Tibial nerve (tissue), 4 donors: ENCODE measurements around the gene MCU. TPM values are rescaled to one million over a fixed set of nuclear protein-coding genes. Genes with fewer than 3 reads are reported as not detected.
"Not testable (repeated sequence)": the region's sequence is repeated elsewhere in the genome, so short reads cannot be mapped to it uniquely, and the experiment has no call there.

Source experiments
- DNase-seq, 2 donors: peaks; one replicate each; pipeline ENCODE4 v3.0.0-alpha.2; 2019; ENCODE audit warnings: low spot score in 2 of 2
- H3K27ac ChIP-seq, 4 donors: fragments of 200-600 bp; sonication (generic) in 3 of 4; one replicate each; pipeline ENCODE4 v1.5.1; 2017 to 2019; ENCODE audit warnings: mild to moderate bottlenecking in 1 of 4
- H3K27me3 ChIP-seq, 2 donors: fragments of 200-600 bp; sonication (generic) in 1 of 2; one replicate each; pipeline versions ENCODE4 v1.5.1 to v1.6.0; 2017 to 2019
- H3K36me3 ChIP-seq, 3 donors: fragments of 200-600 bp; sonication (generic); one replicate each; pipeline ENCODE4 v1.5.1; 2018 to 2019
- H3K4me1 ChIP-seq, 4 donors: fragments of 200-600 bp; sonication (generic) in 3 of 4; one replicate each; pipeline ENCODE4 v1.5.1; 2017 to 2019
- H3K4me3 ChIP-seq, 4 donors: fragments of 200-600 bp; sonication (generic) in 3 of 4; one replicate each; pipeline ENCODE4 v1.5.1; 2017 to 2019; ENCODE audit warnings: mild to moderate bottlenecking in 1 of 4, moderate library complexity in 1 of 4
- H3K9me3 ChIP-seq, 4 donors: fragments of 200-600 bp; sonication (generic) in 3 of 4; one replicate each; pipeline ENCODE4 v1.5.1; 2017 to 2019
- EP300 ChIP-seq, 2 donors: sonication (generic); formaldehyde crosslinking; IDR thresholded peaks; one replicate each; pipeline ENCODE4 v1.6.1; 2017; ENCODE audit warnings: antibody characterized with exemption in 2 of 2, mild to moderate bottlenecking in 1 of 2
- POLR2A ChIP-seq, 2 donors: fragments of 450-650 bp; IDR thresholded peaks; one replicate each; pipeline ENCODE4 v1.6.1; 2017; ENCODE audit warnings: antibody characterized with exemption in 2 of 2, mild to moderate bottlenecking in 2 of 2, moderate library complexity in 2 of 2
- whole genome bisulfite sequencing, 2 donors: methylation state at CpG; one replicate each; pipeline ENCODE4 v1.1.5; 2018; 5-methylcytosine and 5-hydroxymethylcytosine counted together
- total RNA-seq, 4 donors: library from RNA; depleted of rRNA; stranded (reverse); fragments of >200 nt; gene quantifications; one replicate each; pipeline ENCODE4 v1.1.0, GENCODE V29; 2016
- TF ChIP-seq, protein P1 (sequence below), 5 experiments: fragments of 200-600 bp in 3 of 5; fragments of 450-650 bp in 2 of 5; sonication (generic) in 3 of 5; IDR thresholded peaks; one replicate each; pipeline ENCODE4 v1.5.1; 2016 to 2019; ENCODE audit warnings: antibody characterized with exemption in 5 of 5, mild to moderate bottlenecking in 3 of 5, moderate library complexity in 2 of 5

The MCU gene
- total RNA-seq, 4 donors from 2014 or later: 6.7 to 16.4 (median 14.2) TPM

- Histone ChIP-seq H3K27ac (no peak overlapping the region), H3K27me3 (no peaks in the 10 kb centered on the region), H3K36me3 (no peaks in the 10 kb centered on the region), H3K4me1 (no peaks in the 10 kb centered on the region), H3K4me3 (no peak overlapping the region), H3K9me3 (no peaks in the 10 kb centered on the region)
- DNase-seq: no peak
- TF ChIP-seq POLR2A (IDR thresholded peaks at IDR 0.05): no peak
- TF ChIP-seq, protein P1, sequence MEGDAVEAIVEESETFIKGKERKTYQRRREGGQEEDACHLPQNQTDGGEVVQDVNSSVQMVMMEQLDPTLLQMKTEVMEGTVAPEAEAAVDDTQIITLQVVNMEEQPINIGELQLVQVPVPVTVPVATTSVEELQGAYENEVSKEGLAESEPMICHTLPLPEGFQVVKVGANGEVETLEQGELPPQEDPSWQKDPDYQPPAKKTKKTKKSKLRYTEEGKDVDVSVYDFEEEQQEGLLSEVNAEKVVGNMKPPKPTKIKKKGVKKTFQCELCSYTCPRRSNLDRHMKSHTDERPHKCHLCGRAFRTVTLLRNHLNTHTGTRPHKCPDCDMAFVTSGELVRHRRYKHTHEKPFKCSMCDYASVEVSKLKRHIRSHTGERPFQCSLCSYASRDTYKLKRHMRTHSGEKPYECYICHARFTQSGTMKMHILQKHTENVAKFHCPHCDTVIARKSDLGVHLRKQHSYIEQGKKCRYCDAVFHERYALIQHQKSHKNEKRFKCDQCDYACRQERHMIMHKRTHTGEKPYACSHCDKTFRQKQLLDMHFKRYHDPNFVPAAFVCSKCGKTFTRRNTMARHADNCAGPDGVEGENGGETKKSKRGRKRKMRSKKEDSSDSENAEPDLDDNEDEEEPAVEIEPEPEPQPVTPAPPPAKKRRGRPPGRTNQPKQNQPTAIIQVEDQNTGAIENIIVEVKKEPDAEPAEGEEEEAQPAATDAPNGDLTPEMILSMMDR (IDR thresholded peaks at IDR 0.05): no peak
- no peak for TF ChIP-seq EP300 (IDR thresholded peaks at IDR 0.05)
- WGBS, 2 donors: 63 to 66% methylated on average over 4 of the region's 4 CpGs
Measured at GRCh38 chr10:72912736-72913135, 220.8 kb downstream of the MCU start.

DNA sequence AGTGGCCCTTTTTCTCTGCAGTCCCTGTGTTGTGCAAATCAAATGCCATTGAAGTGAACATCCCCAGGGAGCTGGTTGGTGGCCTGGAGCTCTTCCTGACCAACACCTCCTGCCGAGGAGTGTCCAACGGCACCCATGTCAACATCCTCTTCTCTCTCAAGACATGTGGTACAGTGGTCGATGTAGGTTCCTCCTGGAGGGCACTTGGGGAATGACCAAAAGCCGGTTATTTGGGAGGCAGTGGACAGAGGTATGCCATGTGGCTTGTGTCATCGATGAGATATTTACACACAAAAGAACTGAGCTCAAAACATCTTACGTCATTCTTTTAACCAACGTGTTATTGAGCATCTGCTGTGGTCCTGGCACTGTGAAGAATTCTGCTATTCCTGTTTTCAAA is 221.3 kb downstream of the MCU start:
- H3K4me3 ChIP-seq: no peak overlapping the region
- TF ChIP-seq, protein P1 (IDR thresholded peaks at IDR 0.05): no peak
- TF ChIP-seq POLR2A (IDR thresholded peaks at IDR 0.05) (no peak), EP300 (IDR thresholded peaks at IDR 0.05) (no peak)
- no peaks in the 10 kb centered on the region for H3K4me1 ChIP-seq
- no peak for DNase-seq
- H3K9me3 ChIP-seq: no peaks in the 10 kb centered on the region
- H3K27me3 ChIP-seq: no peaks in the 10 kb centered on the region
- no peaks in the 10 kb centered on the region for H3K36me3 ChIP-seq
- no peak overlapping the region for H3K27ac ChIP-seq
- WGBS, 2 donors: 69 to 75% methylated on average over 7 of the region's 7 CpGs

GRCh38 chr10:72917201-72917600 is 225.3 kb downstream of the MCU start:
- not testable (repeated sequence) for DNase-seq, H3K36me3 ChIP-seq, H3K4me3 ChIP-seq, H3K4me1 ChIP-seq, H3K27me3 ChIP-seq, H3K27ac ChIP-seq
- H3K9me3 ChIP-seq: peaks cover 0 to 24% (median 0%) of the 10 kb centered on the region in 4 donors
- 44 to 58% methylated on average over 3 of the region's 3 CpGs for WGBS, 2 donors

DNA sequence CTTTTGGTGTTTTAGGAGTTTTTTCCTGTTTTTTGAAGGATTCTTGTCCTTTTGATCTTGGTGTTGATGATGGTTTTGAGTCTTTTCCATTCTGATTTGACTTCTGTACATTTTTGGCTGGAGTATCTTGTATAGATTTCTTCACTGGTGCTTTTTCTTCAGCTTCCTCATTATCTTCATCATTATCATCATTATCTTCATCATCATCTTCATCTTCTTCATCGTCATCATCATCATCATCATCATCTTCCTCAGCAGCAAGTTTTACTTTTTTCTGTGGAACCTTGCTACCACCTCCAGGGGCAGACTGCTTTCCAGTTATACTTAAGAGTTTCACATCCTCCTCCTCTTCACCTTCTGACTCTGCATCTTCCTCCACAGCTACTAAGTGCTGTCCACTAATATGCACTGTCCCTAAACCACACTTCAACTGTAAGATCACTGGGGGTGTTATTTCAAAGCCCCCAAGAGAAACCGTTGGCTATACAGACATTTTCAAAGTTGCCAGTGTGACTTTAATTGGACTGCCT is 225.9 kb downstream of the MCU start:
- H3K27me3 ChIP-seq, H3K27ac ChIP-seq, H3K36me3 ChIP-seq, H3K4me3 ChIP-seq, DNase-seq, H3K4me1 ChIP-seq: not testable (repeated sequence)
- peaks cover 0 to 24% (median 0%) of the 10 kb centered on the region in 4 donors for H3K9me3 ChIP-seq
- 82 to 89% methylated on average over 2 of the region's 2 CpGs for WGBS, 2 donors

DNA sequence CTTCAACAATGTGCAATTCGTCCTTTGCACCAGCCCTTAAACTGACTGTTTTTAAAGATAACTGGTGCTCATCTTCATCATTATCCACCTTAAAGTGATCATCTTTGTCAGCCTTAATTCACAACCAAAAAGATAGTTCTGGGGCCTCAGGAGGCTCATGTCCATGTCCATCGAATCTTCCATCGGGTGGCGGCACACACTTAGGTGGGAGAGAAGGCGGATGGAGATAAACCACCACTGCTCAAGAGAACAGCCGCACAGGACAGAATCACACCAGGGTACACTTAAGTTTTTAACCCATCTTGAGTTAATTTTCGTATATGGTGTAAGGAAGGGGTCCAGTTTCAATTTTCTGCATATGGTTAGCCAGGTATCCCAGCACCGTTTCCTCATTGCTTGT is 226.4 kb downstream of the MCU start:
- peaks cover 0 to 24% (median 0%) of the 10 kb centered on the region in 4 donors for H3K9me3 ChIP-seq
- DNase-seq: no peak
- 90 to 92% methylated on average over 8 of the region's 8 CpGs for WGBS, 2 donors
- no peaks in the 10 kb centered on the region for H3K36me3 ChIP-seq
- TF ChIP-seq POLR2A (IDR thresholded peaks at IDR 0.05): no peak
- TF ChIP-seq, protein P1 (IDR thresholded peaks at IDR 0.05): no peak
- TF ChIP-seq EP300 (IDR thresholded peaks at IDR 0.05): no peak
- H3K4me3 ChIP-seq: no peak overlapping the region
- H3K4me1 ChIP-seq: no peaks in the 10 kb centered on the region
- H3K27ac ChIP-seq: no peak overlapping the region
- no peaks in the 10 kb centered on the region for H3K27me3 ChIP-seq

GRCh38 chr10:72921147-72921683 is 229.3 kb downstream of the MCU start:
- H3K27ac ChIP-seq, H3K27me3 ChIP-seq, H3K36me3 ChIP-seq, H3K4me3 ChIP-seq, DNase-seq, H3K4me1 ChIP-seq: not testable (repeated sequence)
- H3K9me3 ChIP-seq: peaks cover 0 to 24% (median 0%) of the 10 kb centered on the region in 4 donors
- 88 to 97% methylated on average over 1 of the region's 1 CpG for WGBS, 2 donors

GRCh38 chr10:72924351-72924750 is 232.4 kb downstream of the MCU start:
- WGBS, 2 donors: 88 to 91% methylated on average over 13 of the region's 13 CpGs

More at GRCh38 chr10:72924351-72924750, 232.4 kb downstream of the MCU start:
- Histone ChIP-seq H3K36me3 (no peaks in the 10 kb centered on the region), H3K27me3 (no peaks in the 10 kb centered on the region), H3K27ac (no peak overlapping the region), H3K9me3 (peaks cover 0 to 20% (median 0%) of the 10 kb centered on the region in 4 donors), H3K4me3 (no peak overlapping the region), H3K4me1 (no peaks in the 10 kb centered on the region)
- no peak for DNase-seq
- no peak for TF ChIP-seq POLR2A (IDR thresholded peaks at IDR 0.05)
- TF ChIP-seq, protein P1 (IDR thresholded peaks at IDR 0.05): no peak
- TF ChIP-seq EP300 (IDR thresholded peaks at IDR 0.05): no peak
